ENCODE measurements around the gene LRRC55. TPM values are rescaled to one million over a fixed set of nuclear protein-coding genes. Genes with fewer than 3 reads are reported as not detected.

LRRC55 gene
- total RNA-seq, 2 experiments from 2014 or later: not detected

GRCh38 chr11:57190548-57190947 lies 8.8 kb downstream of the LRRC55 start:
- Mint-ChIP-seq H3K36me3 (ENCODE audit: low read depth) (no peaks in the 10 kb centered on the region), H3K9me3 (ENCODE audit: insufficient read depth) (no peaks in the 10 kb centered on the region), H3K4me1 (ENCODE audit: low read depth) (no peaks in the 10 kb centered on the region), H3K27me3 (ENCODE audit: low read depth) (peaks cover 1% of the 10 kb centered on the region), H3K27ac (no peak overlapping the region), H3K4me3 (no peak overlapping the region)
- ChIA-PET POLR2A (no interaction called here), CTCF (no interaction called here)
- ATAC-seq (no peak), DNase-seq (no peak)

DNA sequence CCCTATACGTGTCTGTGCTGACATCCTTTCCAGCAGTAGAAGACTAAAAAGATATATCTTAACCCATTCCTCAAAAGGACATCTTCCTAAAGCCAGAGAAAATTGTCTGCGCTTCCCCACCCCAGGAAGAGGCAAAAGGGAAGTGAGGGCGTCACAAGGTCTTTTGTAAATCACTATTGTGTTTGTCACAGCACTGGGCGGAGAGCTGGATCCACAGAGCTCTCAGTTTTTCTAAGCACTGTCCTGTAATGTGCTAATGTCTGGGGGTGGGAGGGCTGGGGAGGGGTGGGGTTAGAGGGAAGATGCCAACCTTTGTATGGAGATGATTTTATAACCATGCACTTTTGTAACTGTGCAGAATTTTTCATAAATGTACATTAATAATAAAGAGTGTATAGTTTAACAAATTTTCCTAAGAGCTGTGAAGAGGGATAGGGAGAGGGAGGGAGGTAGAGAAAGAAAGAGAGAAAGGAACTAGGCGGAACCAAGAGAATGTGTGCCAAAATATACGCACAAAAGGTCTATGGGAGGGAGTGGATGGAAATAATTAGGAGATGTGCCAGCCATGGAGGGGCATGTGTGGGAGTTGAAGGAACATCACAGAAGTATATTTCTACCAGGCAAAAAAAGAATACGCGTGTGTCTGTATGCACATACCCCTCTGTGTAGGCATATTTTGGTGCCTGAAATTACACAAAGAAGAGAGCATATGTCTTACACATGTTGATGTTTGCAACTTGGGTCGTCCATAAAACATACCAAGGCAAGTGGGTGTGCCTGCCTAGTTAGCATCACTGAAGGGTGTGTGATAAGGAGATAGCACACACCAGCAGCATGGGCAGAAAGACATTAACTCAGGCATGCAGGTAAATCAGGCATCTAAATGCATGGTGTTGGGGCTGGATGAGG lies 9.8 kb downstream of the LRRC55 start:
- H3K36me3 Mint-ChIP-seq (ENCODE audit: low read depth): no peaks in the 10 kb centered on the region
- H3K4me1 Mint-ChIP-seq (ENCODE audit: low read depth): no peaks in the 10 kb centered on the region
- no peaks in the 10 kb centered on the region for H3K9me3 Mint-ChIP-seq (ENCODE audit: insufficient read depth)
- no peak for ATAC-seq
- ChIA-PET POLR2A (no interaction called here), CTCF (no interaction called here)
- DNase-seq: no peak
- H3K27me3 Mint-ChIP-seq (ENCODE audit: low read depth): peaks cover 1% of the 10 kb centered on the region
- no peak overlapping the region for H3K27ac Mint-ChIP-seq
- no peak overlapping the region for H3K4me3 Mint-ChIP-seq

- no peak overlapping the region for H3K4me3 Mint-ChIP-seq
- H3K27me3 Mint-ChIP-seq (ENCODE audit: low read depth): peaks cover 1% of the 10 kb centered on the region
- CTCF ChIA-PET: no interaction called here
- H3K9me3 Mint-ChIP-seq (ENCODE audit: insufficient read depth): no peaks in the 10 kb centered on the region
- no peak for ATAC-seq
- no peaks in the 10 kb centered on the region for H3K4me1 Mint-ChIP-seq (ENCODE audit: low read depth)
- POLR2A ChIA-PET: no interaction called here
- H3K27ac Mint-ChIP-seq: no peak overlapping the region
- no peak for DNase-seq
- H3K36me3 Mint-ChIP-seq (ENCODE audit: low read depth): no peaks in the 10 kb centered on the region
Measured at GRCh38 chr11:57192316-57192715, 10.6 kb downstream of the LRRC55 start.

- DNase-seq (no peak), ATAC-seq (no peak)
- H3K36me3 Mint-ChIP-seq (ENCODE audit: low read depth): no peaks in the 10 kb centered on the region
- ChIA-PET CTCF (no interaction called here), POLR2A (no interaction called here)
- no peak overlapping the region for H3K27ac Mint-ChIP-seq
- peaks cover 4% of the 10 kb centered on the region for H3K27me3 Mint-ChIP-seq (ENCODE audit: low read depth)
- no peaks in the 10 kb centered on the region for H3K9me3 Mint-ChIP-seq (ENCODE audit: insufficient read depth)
- H3K4me1 Mint-ChIP-seq (ENCODE audit: low read depth): no peaks in the 10 kb centered on the region
- H3K4me3 Mint-ChIP-seq: no peak overlapping the region
Measured at GRCh38 chr11:57196596-57196995, 14.8 kb downstream of the LRRC55 start.

- DNase-seq (no peak), ATAC-seq (no peak)
- Mint-ChIP-seq H3K27me3 (ENCODE audit: low read depth) (peaks cover 4% of the 10 kb centered on the region), H3K36me3 (ENCODE audit: low read depth) (no peaks in the 10 kb centered on the region), H3K4me3 (no peak overlapping the region), H3K9me3 (ENCODE audit: insufficient read depth) (no peaks in the 10 kb centered on the region), H3K27ac (no peak overlapping the region), H3K4me1 (ENCODE audit: low read depth) (no peaks in the 10 kb centered on the region)
- CTCF ChIA-PET: no interaction called here
- POLR2A ChIA-PET: no interaction called here
Measured at GRCh38 chr11:57197762-57198161, 16.0 kb downstream of the LRRC55 start.

GRCh38 chr11:57199330-57199729 lies 17.6 kb downstream of the LRRC55 start:
- peaks cover 6% of the 10 kb centered on the region for H3K27me3 Mint-ChIP-seq (ENCODE audit: low read depth)
- no peaks in the 10 kb centered on the region for H3K4me1 Mint-ChIP-seq (ENCODE audit: low read depth)
- ChIA-PET POLR2A (no interaction called here), CTCF (no interaction called here)
- ATAC-seq (no peak), DNase-seq (no peak)
- no peak overlapping the region for H3K27ac Mint-ChIP-seq
- no peaks in the 10 kb centered on the region for H3K36me3 Mint-ChIP-seq (ENCODE audit: low read depth)
- H3K4me3 Mint-ChIP-seq: no peak overlapping the region
- no peaks in the 10 kb centered on the region for H3K9me3 Mint-ChIP-seq (ENCODE audit: insufficient read depth)

DNA sequence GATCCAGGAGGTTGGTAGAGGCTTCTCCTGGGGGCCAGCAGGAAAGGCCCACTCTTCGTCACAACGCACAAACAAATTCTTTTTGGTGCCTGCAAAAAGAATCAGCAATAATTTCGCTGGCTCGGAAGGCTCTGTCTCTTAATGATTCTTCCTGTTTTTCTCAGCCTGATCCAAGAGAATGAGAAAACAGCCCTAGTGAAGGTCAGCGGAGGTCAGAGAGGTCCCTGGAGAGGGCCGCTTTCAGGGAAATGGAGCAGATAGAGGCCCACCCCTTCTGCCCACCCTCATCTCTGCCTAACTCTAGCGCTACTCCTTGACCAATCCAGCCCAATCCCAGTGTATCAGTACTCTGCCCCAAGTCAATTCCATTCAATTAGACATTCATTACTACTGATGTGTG lies 19.2 kb downstream of the LRRC55 start:
- H3K27me3 Mint-ChIP-seq (ENCODE audit: low read depth): peaks cover 6% of the 10 kb centered on the region
- POLR2A ChIA-PET: no interaction called here
- no peaks in the 10 kb centered on the region for H3K36me3 Mint-ChIP-seq (ENCODE audit: low read depth)
- DNase-seq: no peak
- CTCF ChIA-PET: no interaction called here
- no peaks in the 10 kb centered on the region for H3K9me3 Mint-ChIP-seq (ENCODE audit: insufficient read depth)
- no peak overlapping the region for H3K4me3 Mint-ChIP-seq
- no peak for ATAC-seq
- no peaks in the 10 kb centered on the region for H3K4me1 Mint-ChIP-seq (ENCODE audit: low read depth)
- H3K27ac Mint-ChIP-seq: no peak overlapping the region

- H3K4me3 Mint-ChIP-seq: no peak overlapping the region
- peaks cover 6% of the 10 kb centered on the region for H3K27me3 Mint-ChIP-seq (ENCODE audit: low read depth)
- H3K27ac Mint-ChIP-seq: no peak overlapping the region
- no peaks in the 10 kb centered on the region for H3K9me3 Mint-ChIP-seq (ENCODE audit: insufficient read depth)
- ChIA-PET CTCF (no interaction called here), POLR2A (interaction anchor here (0.9 kb wide), 1 partner anchor 27 kb away, joined by 3 read pairs; no protein-coding TSS in a partner anchor)
- no peaks in the 10 kb centered on the region for H3K36me3 Mint-ChIP-seq (ENCODE audit: low read depth)
- ATAC-seq (no peak), DNase-seq (no peak)
- no peaks in the 10 kb centered on the region for H3K4me1 Mint-ChIP-seq (ENCODE audit: low read depth)
Measured at GRCh38 chr11:57202281-57202680, 20.5 kb downstream of the LRRC55 start.

DNA sequence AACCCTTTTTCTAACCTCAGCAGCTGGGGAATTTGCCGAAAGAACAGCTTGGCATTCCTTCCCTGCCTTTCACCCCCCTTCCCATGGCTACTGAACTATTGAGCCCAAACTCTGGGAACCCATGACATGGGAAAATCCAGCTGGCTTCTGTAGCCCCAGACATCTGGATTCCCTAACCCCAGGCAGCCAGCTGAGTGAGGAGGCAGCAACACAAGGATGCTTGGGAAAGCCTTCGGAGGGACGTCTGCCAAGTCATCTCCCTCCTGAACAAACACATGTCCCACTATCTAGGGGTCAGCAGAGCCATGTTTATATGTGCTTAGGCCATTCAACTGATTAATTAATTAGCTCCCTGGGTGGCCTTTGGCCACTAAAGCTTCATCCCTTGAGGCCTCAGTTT lies 21.6 kb downstream of the LRRC55 start:
- Mint-ChIP-seq H3K4me3 (no peak overlapping the region), H3K27me3 (ENCODE audit: low read depth) (peaks cover 6% of the 10 kb centered on the region), H3K4me1 (ENCODE audit: low read depth) (no peaks in the 10 kb centered on the region), H3K36me3 (ENCODE audit: low read depth) (no peaks in the 10 kb centered on the region), H3K27ac (no peak overlapping the region), H3K9me3 (ENCODE audit: insufficient read depth) (no peaks in the 10 kb centered on the region)
- ATAC-seq (no peak), DNase-seq (no peak)
- ChIA-PET POLR2A (interaction anchor here (0.9 kb wide), 1 partner anchor 28 kb away, joined by 3 read pairs; no protein-coding TSS in a partner anchor), CTCF (interaction anchor here (2.7 kb wide), 1 partner anchor 46 kb away, joined by 7 read pairs; no protein-coding TSS in a partner anchor)

DNA sequence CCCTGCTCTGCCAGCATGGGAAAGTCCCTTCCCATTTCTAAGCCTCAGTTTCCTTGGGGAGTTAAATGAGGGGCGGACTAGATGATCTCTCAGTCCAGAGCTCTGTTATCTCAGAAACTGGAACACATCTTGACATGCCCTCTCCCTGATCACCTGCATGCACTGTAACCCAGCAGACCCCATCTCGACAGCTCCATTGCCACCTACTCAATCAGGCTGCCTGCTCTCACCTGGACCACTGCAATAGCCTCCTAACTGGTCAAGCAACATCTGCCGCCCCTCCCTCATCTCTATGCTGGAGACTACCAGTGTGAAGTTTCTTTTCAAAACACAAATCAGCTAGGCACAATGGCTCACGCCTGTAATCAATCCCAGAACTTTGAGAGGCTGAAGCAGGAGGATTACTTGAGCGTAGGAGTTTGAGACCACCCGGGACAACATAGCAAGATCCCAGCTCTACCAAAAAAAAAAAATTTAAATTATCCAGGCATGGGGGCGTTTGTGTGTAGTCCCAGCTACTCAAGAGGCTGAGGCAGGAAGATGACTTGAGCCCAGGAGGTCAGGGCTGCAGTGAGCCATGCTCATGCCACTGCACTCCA lies 22.2 kb downstream of the LRRC55 start:
- ChIA-PET POLR2A (no interaction called here), CTCF (interaction anchor here (2.7 kb wide), 1 partner anchor 46 kb away, joined by 7 read pairs; no protein-coding TSS in a partner anchor)
- Mint-ChIP-seq H3K27me3 (ENCODE audit: low read depth) (peaks cover 6% of the 10 kb centered on the region), H3K4me3 (no peak overlapping the region), H3K4me1 (ENCODE audit: low read depth) (no peaks in the 10 kb centered on the region), H3K36me3 (ENCODE audit: low read depth) (no peaks in the 10 kb centered on the region), H3K27ac (no peak overlapping the region), H3K9me3 (ENCODE audit: insufficient read depth) (no peaks in the 10 kb centered on the region)
- ATAC-seq (no peak), DNase-seq (no peak)

DNA sequence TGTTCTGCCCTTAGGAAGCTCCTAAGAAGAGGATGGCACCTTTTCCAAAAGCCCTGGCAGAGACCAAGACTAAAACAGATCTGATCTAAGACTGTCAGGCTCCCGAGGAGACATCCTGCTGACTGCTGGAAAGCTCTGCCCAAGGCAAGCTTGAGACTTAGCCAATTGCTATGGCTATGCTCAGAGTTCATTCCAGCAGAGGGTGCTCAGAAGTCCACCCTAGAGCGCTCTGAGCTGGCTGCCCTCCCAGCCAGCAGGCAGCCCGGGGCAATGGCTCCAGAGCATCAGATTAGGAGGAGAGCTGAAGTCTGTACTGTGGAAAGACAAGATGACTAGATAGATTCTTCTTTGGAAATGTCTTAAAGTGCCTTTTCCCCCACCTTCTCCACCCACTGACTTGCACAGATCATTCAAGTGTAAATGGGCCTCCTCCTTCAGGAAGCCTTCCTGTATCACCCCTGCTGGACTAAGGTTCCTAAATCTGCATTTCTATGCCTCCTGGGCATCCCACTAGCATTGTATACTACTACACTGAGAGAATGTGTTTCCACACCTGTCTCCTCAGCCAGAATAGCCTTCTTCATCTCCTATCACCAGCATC lies 23.4 kb downstream of the LRRC55 start:
- Mint-ChIP-seq H3K36me3 (ENCODE audit: low read depth) (no peaks in the 10 kb centered on the region), H3K9me3 (ENCODE audit: insufficient read depth) (no peaks in the 10 kb centered on the region), H3K27me3 (ENCODE audit: low read depth) (peaks cover 6% of the 10 kb centered on the region), H3K4me1 (ENCODE audit: low read depth) (no peaks in the 10 kb centered on the region), H3K27ac (no peak overlapping the region), H3K4me3 (no peak overlapping the region)
- DNase-seq: no peak
- ATAC-seq: no peak
- POLR2A ChIA-PET: no interaction called here
- CTCF ChIA-PET: interaction anchor here (2.7 kb wide), 1 partner anchor 44 kb away, joined by 7 read pairs; no protein-coding TSS in a partner anchor

- H3K4me3 Mint-ChIP-seq: no peak overlapping the region
- ATAC-seq (no peak), DNase-seq (no peak)
- no peaks in the 10 kb centered on the region for H3K36me3 Mint-ChIP-seq (ENCODE audit: low read depth)
- H3K27ac Mint-ChIP-seq: no peak overlapping the region
- POLR2A ChIA-PET: no interaction called here
- no peaks in the 10 kb centered on the region for H3K9me3 Mint-ChIP-seq (ENCODE audit: insufficient read depth)
- no peaks in the 10 kb centered on the region for H3K4me1 Mint-ChIP-seq (ENCODE audit: low read depth)
- CTCF ChIA-PET: no interaction called here
- peaks cover 3% of the 10 kb centered on the region for H3K27me3 Mint-ChIP-seq (ENCODE audit: low read depth)
Measured at GRCh38 chr11:57207168-57207567, 25.4 kb downstream of the LRRC55 start.
